Renal pelvis (tissue), 12 donors: ENCODE measurements around the gene DHX29. TPM values are rescaled to one million over a fixed set of nuclear protein-coding genes. Genes with fewer than 3 reads are reported as not detected.
A peak's percentile ranks its signal among the peaks of the same experiment; 100 is the strongest.

Experiments
- DNase-seq: peaks from one replicate; pipeline ENCODE4 v3.0.0-alpha.2; 2013
- long read RNA-seq, 16 experiments: transcript quantifications; one replicate each; lab custom pipeline, GENCODE V29; 2026
- polyA plus RNA-seq, 3 donors: library from polyadenylated mRNA; unstranded; fragments of 120-200 nt; gene quantifications; one replicate each; pipeline ENCODE4 v1.2.1, GENCODE V29; 2013; ENCODE audit not compliant: insufficient read length in 3 of 3

DHX29 gene
- 10 to 100 TPM; 38.7 to 43.3 (median 41.2) TPM for polyA plus RNA-seq
- long read RNA-seq, donor 1, partial matches to known transcripts = 36 of 36 reads
- long read RNA-seq, donor 1, other reads (novel, unspliced or antisense) = 0 of 36 reads
- long read RNA-seq, donor 2, full-length matches to known transcripts = 3 of 56 reads
- long read RNA-seq, donor 2, partial matches to known transcripts = 53 of 56 reads
- long read RNA-seq, donor 2, other reads (novel, unspliced or antisense) = 0 of 56 reads
- long read RNA-seq, donor 3, full-length matches to known transcripts = 1 of 32 reads
- long read RNA-seq, donor 3, partial matches to known transcripts = 31 of 32 reads
- long read RNA-seq, donor 3, other reads (novel, unspliced or antisense) = 0 of 32 reads
- long read RNA-seq, donor 4, full-length matches to known transcripts = 5 of 24 reads
- long read RNA-seq, donor 4, partial matches to known transcripts = 19 of 24 reads
- long read RNA-seq, donor 4, other reads (novel, unspliced or antisense) = 0 of 24 reads
- long read RNA-seq, donor 5, partial matches to known transcripts = 25 of 25 reads
- long read RNA-seq, donor 5, other reads (novel, unspliced or antisense) = 0 of 25 reads
- long read RNA-seq, donor 6, full-length matches to known transcripts = 1 of 149 reads
- long read RNA-seq, donor 6, partial matches to known transcripts = 148 of 149 reads
- long read RNA-seq, donor 6, other reads (novel, unspliced or antisense) = 0 of 149 reads
- long read RNA-seq, donor 7, full-length matches to known transcripts = 1 of 37 reads
- long read RNA-seq, donor 7, partial matches to known transcripts = 36 of 37 reads
- long read RNA-seq, donor 7, other reads (novel, unspliced or antisense) = 0 of 37 reads
- long read RNA-seq, donor 8 = 0 reads
- long read RNA-seq, donor 9, full-length matches to known transcripts = 2 of 60 reads
- long read RNA-seq, donor 9, partial matches to known transcripts = 58 of 60 reads
- long read RNA-seq, donor 9, other reads (novel, unspliced or antisense) = 0 of 60 reads
- long read RNA-seq, donor 10, full-length matches to known transcripts = 2 of 44 reads
- long read RNA-seq, donor 10, partial matches to known transcripts = 42 of 44 reads
- long read RNA-seq, donor 10, other reads (novel, unspliced or antisense) = 0 of 44 reads
- long read RNA-seq, donor 11, partial matches to known transcripts = 15 of 16 reads
- long read RNA-seq, donor 11, other reads (novel, unspliced or antisense) = 0 of 16 reads
- long read RNA-seq, donor 12, full-length matches to known transcripts = 7 of 66 reads
- long read RNA-seq, donor 12, partial matches to known transcripts = 59 of 66 reads
- long read RNA-seq, donor 12, other reads (novel, unspliced or antisense) = 0 of 66 reads
- long read RNA-seq, donor 13, full-length matches to known transcripts = 1 of 22 reads
- long read RNA-seq, donor 13, partial matches to known transcripts = 21 of 22 reads
- long read RNA-seq, donor 13, other reads (novel, unspliced or antisense) = 0 of 22 reads
- long read RNA-seq, donor 14, partial matches to known transcripts = 158 of 178 reads
- long read RNA-seq, donor 14, other reads (novel, unspliced or antisense) = 20 of 178 reads
- long read RNA-seq, donor 15, full-length matches to known transcripts = 6 of 89 reads
- long read RNA-seq, donor 15, partial matches to known transcripts = 83 of 89 reads
- long read RNA-seq, donor 15, other reads (novel, unspliced or antisense) = 0 of 89 reads
- long read RNA-seq, donor 16, full-length matches to known transcripts = 2 of 34 reads
- long read RNA-seq, donor 16, partial matches to known transcripts = 32 of 34 reads
- long read RNA-seq, donor 16, other reads (novel, unspliced or antisense) = 0 of 34 reads

GRCh38 chr5:55307383-55308253, at the start of gene DHX29, which contains the start of gene MTREX:
DHX29 (minus strand) TSS chr5:55307694; CDS start chr5:55307573, 121 bp downstream.
MTREX (plus strand) TSS chr5:55307989; CDS start chr5:55308014, 25 bp downstream.
- DNase-seq = peak; percentile 95

DNA sequence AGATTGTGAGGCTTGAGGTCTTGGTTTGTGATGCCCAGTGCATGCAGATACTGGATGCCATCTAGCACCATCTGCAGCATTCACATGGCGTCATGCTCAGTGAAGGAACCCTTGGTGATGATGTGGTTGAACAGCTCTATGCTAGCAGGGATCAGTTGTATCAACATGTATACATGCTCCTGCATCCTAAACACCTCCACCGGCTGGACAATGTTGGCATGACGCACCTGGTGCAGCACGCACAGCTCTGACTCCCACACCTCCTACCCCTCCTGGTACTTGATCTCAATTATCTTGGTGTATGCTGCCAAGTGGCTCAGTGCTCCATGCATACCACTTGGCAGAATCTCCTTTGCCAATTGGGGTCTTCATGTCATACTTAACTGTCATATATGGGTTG, 49.4 kb upstream of the DHX29 start:
- DNase-seq = no peak

GRCh38 chr5:55350754-55351153, 43.3 kb upstream of the DHX29 start:
- DNase-seq = no peak

GRCh38 chr5:55347786-55348185, 40.3 kb upstream of the DHX29 start:
- no peak for DNase-seq

GRCh38 chr5:55345327-55345726, 37.8 kb upstream of the DHX29 start:
- DNase-seq = peak; percentile 12

- DNase-seq = peak; percentile 39
These were observed 37.0 kb upstream of the DHX29 start for GRCh38 chr5:55344392-55344992.

- DNase-seq = no peak
These were observed 36.1 kb upstream of the DHX29 start for GRCh38 chr5:55343609-55344008.

GRCh38 chr5:55343107-55343506, 35.6 kb upstream of the DHX29 start:
- DNase-seq = no peak

GRCh38 chr5:55338810-55339243, 31.3 kb upstream of the DHX29 start:
- no peak for DNase-seq

GRCh38 chr5:55338092-55338613, 30.7 kb upstream of the DHX29 start:
- no peak for DNase-seq

- no peak for DNase-seq
These were observed 26.3 kb upstream of the DHX29 start for GRCh38 chr5:55333811-55334210.

DNA sequence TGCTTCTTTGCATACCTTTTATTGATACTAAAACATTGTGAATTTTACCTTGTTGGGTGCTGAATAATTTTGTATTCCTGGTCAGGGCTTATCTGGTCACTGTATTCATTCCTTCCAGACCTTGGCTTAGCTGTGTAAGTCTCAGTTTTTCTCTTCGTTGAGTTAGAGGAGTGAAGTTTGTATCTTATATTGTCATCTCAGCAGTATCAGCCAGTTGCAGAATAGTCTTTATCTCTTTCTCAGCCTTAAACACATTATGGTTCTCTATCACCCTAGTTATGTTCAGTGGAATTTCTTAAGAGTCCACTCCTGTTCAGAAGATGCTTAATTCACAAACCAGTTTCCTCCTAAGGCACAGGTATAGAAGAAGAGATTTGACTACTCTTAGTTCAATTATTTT, 25.5 kb upstream of the DHX29 start:
- DNase-seq = no peak

DNA sequence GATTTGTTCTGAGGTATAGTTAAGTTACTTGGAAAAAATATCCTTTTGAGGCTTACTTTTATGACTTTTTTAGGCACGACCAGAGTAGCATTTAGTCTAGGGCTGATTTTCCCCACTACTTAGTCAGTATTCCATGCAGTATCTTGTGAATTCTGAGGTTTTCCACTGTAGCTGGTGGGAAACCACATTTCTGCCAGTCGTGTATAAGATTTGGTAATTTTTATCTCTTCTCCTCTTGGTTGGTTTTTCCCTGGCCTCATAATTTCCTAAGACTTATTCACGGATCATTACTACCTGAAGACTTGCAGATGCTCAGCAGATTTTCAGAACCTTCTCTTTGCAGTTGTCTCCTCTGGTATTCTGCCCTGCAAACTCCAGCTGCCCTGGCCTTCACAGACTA, 23.8 kb upstream of the DHX29 start:
- DNase-seq = no peak

- DNase-seq = no peak
These were observed 19.8 kb upstream of the DHX29 start for GRCh38 chr5:55327281-55327680.

- DNase-seq = no peak
These were observed 18.1 kb upstream of the DHX29 start for GRCh38 chr5:55325621-55326020.

DNA sequence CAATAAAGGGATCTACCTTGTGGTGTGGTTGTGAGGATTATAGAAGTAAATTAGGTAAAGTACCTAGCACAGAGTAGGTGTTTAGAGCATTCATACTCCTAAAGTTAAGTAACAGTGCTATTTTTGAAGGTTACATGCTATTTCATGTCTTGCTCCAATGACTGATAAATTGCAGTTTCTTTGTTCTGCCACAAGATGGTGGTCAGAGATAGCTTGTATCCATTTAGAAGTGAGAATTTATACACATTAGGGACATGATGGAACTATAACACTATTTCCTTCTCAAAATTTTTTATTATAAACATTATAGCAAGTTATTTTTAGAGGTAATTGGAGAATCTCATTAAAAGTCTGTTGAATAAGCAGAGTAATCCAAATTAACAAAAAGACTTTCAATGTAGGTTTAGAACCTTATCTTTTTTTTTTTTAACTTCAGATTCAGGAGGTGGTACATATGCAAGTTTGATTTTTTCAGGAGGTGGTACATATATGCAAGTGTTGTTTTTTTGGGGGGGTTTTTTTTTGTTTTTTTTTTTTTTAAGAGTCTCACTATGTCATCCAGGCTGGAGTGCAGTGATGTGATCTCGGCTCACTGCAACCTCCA, 17.4 kb upstream of the DHX29 start:
- DNase-seq = no peak

GRCh38 chr5:55324006-55324405, 16.5 kb upstream of the DHX29 start:
- DNase-seq = no peak

DNA sequence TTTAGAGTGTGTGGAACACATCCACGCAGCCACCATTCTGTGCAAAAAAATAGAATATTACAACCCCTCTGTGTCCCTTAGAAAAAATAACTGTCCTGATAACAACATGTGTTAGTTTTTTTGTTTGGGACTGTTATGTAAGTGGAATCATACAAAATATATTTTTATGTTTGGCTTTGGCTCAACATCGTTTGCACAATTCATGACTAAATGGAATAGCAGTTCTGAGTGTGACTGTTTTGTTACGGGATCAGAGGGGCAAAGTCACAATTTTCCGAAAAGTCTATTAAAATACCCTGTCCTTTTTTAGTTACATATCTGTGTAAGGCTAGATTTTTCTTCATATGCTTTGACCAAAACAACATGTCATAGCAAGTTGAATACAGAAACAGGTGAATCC, 13.1 kb upstream of the DHX29 start:
- no peak for DNase-seq
